H9 (cell line): Measurements from ENCODE around the gene FBH1. TPM values are rescaled to one million over a fixed set of nuclear protein-coding genes. Genes with fewer than 3 reads are reported as not detected.

Experiments
- DNase-seq: peaks from one replicate; pipeline ENCODE4 v3.0.0-alpha.2; 2017
- H2AFZ ChIP-seq: one replicate; pipeline ENCODE4 v1.6.1; 2013; ENCODE audit warnings: mild to moderate bottlenecking, low read length, control low read depth, moderate library complexity
- H2AK5ac ChIP-seq: 2 replicates; pipeline ENCODE4 v1.6.1; 2013; ENCODE audit warnings: low read length, control low read depth, mixed read lengths; ENCODE audit not compliant: insufficient read length
- H2BK120ac ChIP-seq: one replicate; pipeline ENCODE4 v1.6.1; 2013; ENCODE audit warnings: low read depth, mild to moderate bottlenecking, low read length, control low read depth, inconsistent platforms; ENCODE audit not compliant: poor library complexity, severe bottlenecking
- H2BK12ac ChIP-seq: 2 replicates; pipeline ENCODE4 v1.6.1; 2013; ENCODE audit warnings: low read length, control low read depth, mixed read lengths, low read depth; ENCODE audit not compliant: insufficient read length
- H2BK15ac ChIP-seq: 2 replicates; pipeline ENCODE4 v1.6.1; 2013; ENCODE audit warnings: low read depth, low read length, control low read depth
- H2BK20ac ChIP-seq: one replicate; pipeline ENCODE4 v1.6.1; 2013; ENCODE audit warnings: low read depth, mild to moderate bottlenecking, low read length, control low read depth, inconsistent platforms; ENCODE audit not compliant: poor library complexity, severe bottlenecking
- H2BK5ac ChIP-seq: 2 replicates; pipeline ENCODE4 v1.6.1; 2013; ENCODE audit warnings: low read length, control low read depth, mixed read lengths; ENCODE audit not compliant: insufficient read length
- H3K14ac ChIP-seq: 2 replicates; pipeline ENCODE4 v1.6.1; 2013; ENCODE audit warnings: low read length, control low read depth; ENCODE audit not compliant: insufficient read depth
- H3K18ac ChIP-seq: 2 replicates; pipeline ENCODE4 v1.6.1; 2013; ENCODE audit warnings: low read depth, mild to moderate bottlenecking, mixed read lengths, low read length, control low read depth; ENCODE audit not compliant: insufficient read length
- H3K23ac ChIP-seq: 2 replicates; pipeline ENCODE4 v1.6.1; 2013; ENCODE audit warnings: low read length, control low read depth, mixed read lengths, low read depth; ENCODE audit not compliant: insufficient read length
- H3K23me2 ChIP-seq: 2 replicates; pipeline ENCODE4 v1.6.1; 2013; ENCODE audit warnings: low read depth, mild to moderate bottlenecking, mixed read lengths, low read length, control low read depth; ENCODE audit not compliant: insufficient read length, poor library complexity, severe bottlenecking
- H3K27ac ChIP-seq: 2 replicates; pipeline ENCODE4 v1.5.1; 2013; ENCODE audit warnings: low read length, control low read depth, mixed read lengths, low read depth; ENCODE audit not compliant: insufficient read length
- H3K27me3 ChIP-seq: 2 replicates; pipeline ENCODE4 v1.6.1; 2013; ENCODE audit warnings: low read length, control low read depth, inconsistent platforms; ENCODE audit not compliant: insufficient read depth
- H3K4ac ChIP-seq: 2 replicates; pipeline ENCODE4 v1.6.1; 2013; ENCODE audit warnings: low read depth, mild to moderate bottlenecking, control low read depth, inconsistent platforms, low read length, moderate library complexity
- H3K4me1 ChIP-seq: 2 replicates; pipeline ENCODE4 v1.6.1; 2013; ENCODE audit warnings: low read length, control low read depth, inconsistent platforms; ENCODE audit not compliant: insufficient read depth
- H3K4me2 ChIP-seq: 2 replicates; pipeline ENCODE4 v1.6.1; 2013; ENCODE audit warnings: low read length, control low read depth, mixed read lengths; ENCODE audit not compliant: insufficient read length, insufficient read depth
- H3K56ac ChIP-seq: 2 replicates; pipeline ENCODE4 v1.6.1; 2013; ENCODE audit warnings: low read depth, mild to moderate bottlenecking, mixed read lengths, low read length, control low read depth; ENCODE audit not compliant: insufficient read length
- H3K79me1 ChIP-seq: 2 replicates; pipeline ENCODE4 v1.6.1; 2013; ENCODE audit warnings: low read depth, mild to moderate bottlenecking, moderate library complexity, low read length, control low read depth, inconsistent platforms; ENCODE audit not compliant: insufficient read depth, poor library complexity, severe bottlenecking
- H3K79me2 ChIP-seq: 2 replicates; pipeline ENCODE4 v1.6.1; 2013; ENCODE audit warnings: low read length, control low read depth, inconsistent platforms; ENCODE audit not compliant: insufficient read depth
- H3K9ac ChIP-seq: 2 replicates; pipeline ENCODE4 v1.6.1; 2013; ENCODE audit warnings: low read length, control low read depth, mixed read lengths; ENCODE audit not compliant: insufficient read length; ENCODE audit errors: extremely low read depth
- H3K9me3 ChIP-seq: one replicate; pipeline ENCODE4 v1.6.1; 2013; ENCODE audit warnings: low read depth, low read length, inconsistent platforms; ENCODE audit not compliant: control insufficient read depth
- H3T11ph ChIP-seq: one replicate; pipeline ENCODE4 v1.6.1; 2013; ENCODE audit warnings: mild to moderate bottlenecking, low read length, control low read depth, inconsistent platforms
- H4K20me1 ChIP-seq: one replicate; pipeline ENCODE4 v1.6.1; 2013; ENCODE audit not compliant: control insufficient read depth, insufficient read length, insufficient read depth
- H4K5ac ChIP-seq: 2 replicates; pipeline ENCODE4 v1.6.1; 2013; ENCODE audit warnings: low read depth, mild to moderate bottlenecking, mixed read lengths, low read length, control low read depth; ENCODE audit not compliant: insufficient read length
- H4K8ac ChIP-seq: replicated peaks from 2 replicates; pipeline ENCODE4 v1.6.1; 2013; ENCODE audit warnings: low read length, control low read depth, mixed read lengths, low read depth; ENCODE audit not compliant: insufficient read length
- H4K91ac ChIP-seq: 2 replicates; pipeline ENCODE4 v1.6.1; 2013; ENCODE audit warnings: low read depth, mild to moderate bottlenecking, moderate library complexity, mixed read lengths, low read length, control low read depth; ENCODE audit not compliant: insufficient read length
- H3K27ac Mint-ChIP-seq, 3 experiments: 2 replicates in 2 of 3; 3 replicates in 1 of 3; pipeline ENCODE4 v1.8.0; 2020 to 2021; ENCODE audit warnings: mixed read lengths in 3 of 3, mild to moderate bottlenecking in 1 of 3, moderate library complexity in 1 of 3
- H3K27me3 Mint-ChIP-seq: 2 replicates; pipeline ENCODE4 v1.8.0; 2021; ENCODE audit warnings: low read depth, mild to moderate bottlenecking, moderate library complexity, mixed read lengths
- H3K36me3 Mint-ChIP-seq, 3 experiments: 2 replicates in 2 of 3; 3 replicates in 1 of 3; pipeline ENCODE4 v1.8.0; 2020 to 2021; ENCODE audit warnings: low read depth in 3 of 3, mixed read lengths in 3 of 3; ENCODE audit not compliant: insufficient read depth in 1 of 3
- H3K4me1 Mint-ChIP-seq, 2 experiments: 2 replicates each; pipeline ENCODE4 v1.8.0; 2020; ENCODE audit warnings: mixed read lengths in 2 of 2
- H3K4me3 Mint-ChIP-seq, 2 experiments: 2 replicates in 1 of 2; 3 replicates in 1 of 2; pipeline ENCODE4 v1.8.0; 2020 to 2021; ENCODE audit warnings: mild to moderate bottlenecking in 2 of 2, mixed read lengths in 2 of 2, moderate library complexity in 1 of 2
- H3K9me3 Mint-ChIP-seq, 2 experiments: 2 replicates in 1 of 2; 3 replicates in 1 of 2; pipeline ENCODE4 v1.8.0; 2020; ENCODE audit warnings: mild to moderate bottlenecking in 2 of 2, mixed read lengths in 2 of 2, moderate library complexity in 1 of 2
- WGBS: extraction: QIAGEN DNeasy Blood & Tissue Kit; methylation state at CpG from one replicate; pipeline ENCODE4 v1.1.7; 2013; ENCODE audit warnings: missing lambda C conversion rate, low lambda C conversion rate, mixed read lengths; ENCODE audit not compliant: insufficient read length; ENCODE audit errors: extremely low coverage; 5-methylcytosine and 5-hydroxymethylcytosine counted together
- total RNA-seq: library from RNA; stranded (reverse); gene quantifications from 2 replicates; pipeline ENCODE4 v1.2.1, GENCODE V29; 2021
- TF ChIP-seq, protein P1 (sequence below): fragments of 200-600 bp; sonication (generic); conservative IDR thresholded peaks from 3 replicates; pipeline ENCODE4 v1.8.0; 2021; ENCODE audit warnings: antibody characterized with exemption, mild to moderate bottlenecking

Gene FBH1
- total RNA-seq, 1 experiment from 2014 or later, result 52.2 TPM

DNA sequence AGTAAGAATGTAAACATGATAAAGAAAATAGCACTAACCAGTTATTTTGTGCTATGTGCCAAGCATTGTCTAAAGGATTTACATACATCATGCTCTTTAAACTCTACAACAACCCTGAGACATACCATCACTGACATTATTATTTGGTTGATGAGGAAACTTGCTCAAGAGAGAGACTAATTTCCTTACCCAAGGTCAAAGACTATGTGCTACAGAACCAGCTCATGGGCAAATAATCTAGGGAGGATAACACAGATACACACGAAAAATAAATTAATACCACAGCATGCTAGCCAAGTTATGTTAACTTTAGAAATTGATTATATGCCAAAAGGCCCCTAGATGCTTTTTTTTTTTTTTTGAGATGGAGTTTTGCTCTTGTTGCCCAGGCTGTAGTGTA, 3.0 kb upstream of the FBH1 start:
- Histone ChIP-seq H3K79me1 (no peaks in the 10 kb centered on the region), H2BK120ac (no peak overlapping the region), H2BK15ac (no peak overlapping the region), H3K18ac (no peak overlapping the region), H3K27ac (no peak overlapping the region), H4K20me1 (no peaks in the 10 kb centered on the region), H3K79me2 (peaks cover 6% of the 10 kb centered on the region; the same call in 1 of the 2 replicates), H3K4ac (no peak overlapping the region), H2BK5ac (no peak overlapping the region), H3K23me2 (peaks cover 9% of the 10 kb centered on the region), H4K8ac (no peak overlapping the region), H3K9ac (no peak overlapping the region), H2BK20ac (no peak overlapping the region), H3K4me1 (peaks cover 5% of the 10 kb centered on the region; the same call in 1 of the 2 replicates), H4K5ac (no peak overlapping the region), H4K91ac (no peak overlapping the region), H3K9me3 (no peaks in the 10 kb centered on the region), H3K23ac (no peak overlapping the region), H2AFZ (no peak overlapping the region), H3K56ac (no peak overlapping the region), H3T11ph (no peak overlapping the region), H3K14ac (no peak overlapping the region), H2AK5ac (no peak overlapping the region), H3K27me3 (no peaks in the 10 kb centered on the region), H2BK12ac (no peak overlapping the region), H3K4me2 (no peak overlapping the region)
- no peaks in the 10 kb centered on the region for H3K9me3 Mint-ChIP-seq
- no CpG with 5 or more reads among the region's 1 CpG for WGBS
- no peak overlapping the region for H3K27ac Mint-ChIP-seq
- H3K4me3 Mint-ChIP-seq, result no peak overlapping the region
- H3K4me1 Mint-ChIP-seq, result peaks cover 24 to 28% of the 10 kb centered on the region in 2 experiments
- no peaks in the 10 kb centered on the region for H3K27me3 Mint-ChIP-seq
- TF ChIP-seq, protein P1, sequence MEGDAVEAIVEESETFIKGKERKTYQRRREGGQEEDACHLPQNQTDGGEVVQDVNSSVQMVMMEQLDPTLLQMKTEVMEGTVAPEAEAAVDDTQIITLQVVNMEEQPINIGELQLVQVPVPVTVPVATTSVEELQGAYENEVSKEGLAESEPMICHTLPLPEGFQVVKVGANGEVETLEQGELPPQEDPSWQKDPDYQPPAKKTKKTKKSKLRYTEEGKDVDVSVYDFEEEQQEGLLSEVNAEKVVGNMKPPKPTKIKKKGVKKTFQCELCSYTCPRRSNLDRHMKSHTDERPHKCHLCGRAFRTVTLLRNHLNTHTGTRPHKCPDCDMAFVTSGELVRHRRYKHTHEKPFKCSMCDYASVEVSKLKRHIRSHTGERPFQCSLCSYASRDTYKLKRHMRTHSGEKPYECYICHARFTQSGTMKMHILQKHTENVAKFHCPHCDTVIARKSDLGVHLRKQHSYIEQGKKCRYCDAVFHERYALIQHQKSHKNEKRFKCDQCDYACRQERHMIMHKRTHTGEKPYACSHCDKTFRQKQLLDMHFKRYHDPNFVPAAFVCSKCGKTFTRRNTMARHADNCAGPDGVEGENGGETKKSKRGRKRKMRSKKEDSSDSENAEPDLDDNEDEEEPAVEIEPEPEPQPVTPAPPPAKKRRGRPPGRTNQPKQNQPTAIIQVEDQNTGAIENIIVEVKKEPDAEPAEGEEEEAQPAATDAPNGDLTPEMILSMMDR, result no peak
- H3K36me3 Mint-ChIP-seq, result peaks cover 34 to 53% (median 52%) of the 10 kb centered on the region in 3 experiments
- no peak for DNase-seq
